Stimulated activated CD4-positive, alpha-beta T cell treated with anti-CD3 and anti-CD28 coated beads, TNF-alpha, amount 100 ng/mL, for 48 hours (primary cell): ENCODE measurements around the gene CEP72.
"Not testable (repeated sequence)": the region's sequence is repeated elsewhere in the genome, so short reads cannot be mapped to it uniquely, and the experiment has no call there.

ENCODE experiments used
- DNase-seq, 3 donors: peaks; one replicate each; pipeline ENCODE4 v3.0.0-alpha.2; 2020; ENCODE audit warnings: low read depth in 3 of 3

Gene CEP72

DNA sequence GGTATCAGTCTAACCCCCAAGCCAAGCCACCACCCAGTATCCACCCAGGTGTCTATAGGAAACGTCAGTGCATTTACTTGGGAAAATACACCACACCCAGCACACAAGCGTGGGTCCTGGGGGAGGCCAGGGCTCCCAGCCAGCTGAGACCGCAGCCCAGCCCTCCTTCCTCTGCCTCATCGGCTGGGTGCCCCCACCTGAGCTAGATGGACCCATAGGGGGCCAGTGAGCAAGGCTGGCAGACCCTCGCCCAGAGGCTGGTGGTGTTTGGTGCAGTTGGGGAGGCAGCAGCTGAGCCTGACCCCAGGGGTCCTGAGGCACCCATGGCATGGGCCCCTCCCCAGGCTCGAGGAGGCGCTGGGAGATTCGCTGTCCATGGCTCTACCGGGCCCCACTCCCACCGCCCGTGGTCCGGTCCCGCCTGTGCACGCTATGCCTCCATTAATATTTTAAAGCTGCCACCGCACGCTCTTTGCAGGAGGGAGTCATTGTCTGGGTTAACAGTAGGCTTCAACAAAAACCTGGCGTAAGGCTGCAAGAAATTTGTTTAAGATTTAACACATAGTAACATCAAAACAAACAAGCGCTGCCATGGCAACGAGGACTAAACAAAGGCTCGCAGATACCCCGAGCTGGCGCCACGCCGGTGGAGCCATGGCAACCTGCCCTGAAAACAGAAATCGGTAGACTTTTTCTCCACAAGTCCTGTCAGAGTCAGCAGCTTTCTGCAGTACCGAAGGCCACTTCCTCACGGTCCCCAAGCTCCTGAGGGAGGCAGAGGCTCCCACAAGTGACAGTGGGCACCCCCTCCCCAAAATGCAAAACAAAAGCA, 60.4 kb downstream of the CEP72 start:
- peak in 2 of 3 donors; percentile 32 to 43 for DNase-seq

- no peak for DNase-seq
Measured at GRCh38 chr5:673161-673830, 61.2 kb downstream of the CEP72 start.

DNA sequence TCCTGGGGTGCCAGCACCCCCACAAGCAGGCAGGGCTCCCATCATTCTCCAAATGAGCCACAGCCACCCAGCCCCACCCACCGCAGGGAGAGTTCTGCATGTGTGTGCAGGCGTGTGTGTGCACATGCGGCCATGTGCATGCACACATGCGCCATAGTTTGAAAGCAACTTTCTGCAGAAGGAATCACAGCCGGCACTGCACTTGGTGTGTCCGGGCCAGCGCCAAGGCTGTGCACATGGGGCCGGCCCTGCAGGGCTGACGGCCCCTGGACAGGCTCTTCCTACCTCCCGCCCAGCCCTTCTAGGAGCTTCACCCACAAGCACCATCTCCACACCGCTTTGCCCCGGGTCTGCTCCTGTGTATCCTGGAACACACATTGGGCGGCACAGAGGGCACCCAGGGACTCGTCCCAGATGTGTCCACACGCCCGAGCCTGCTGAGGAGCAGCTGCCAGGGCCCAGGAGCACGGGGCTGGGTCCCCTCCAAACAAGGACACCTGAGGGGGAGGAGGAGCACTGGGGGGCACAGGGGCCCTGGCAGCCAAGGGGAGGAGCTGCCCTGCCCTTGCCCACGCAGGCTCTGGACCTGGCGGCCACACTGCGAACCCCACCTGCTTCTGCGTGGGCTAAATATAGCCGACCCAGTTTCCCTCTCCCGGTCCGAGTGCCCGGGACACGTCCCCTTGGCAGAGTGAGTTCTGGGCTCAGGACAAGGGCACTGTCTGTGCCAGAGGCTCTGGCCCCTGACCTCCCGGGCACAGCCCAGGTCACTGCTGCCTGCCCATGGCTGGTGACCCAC, 61.9 kb downstream of the CEP72 start:
- DNase-seq, result no peak

DNA sequence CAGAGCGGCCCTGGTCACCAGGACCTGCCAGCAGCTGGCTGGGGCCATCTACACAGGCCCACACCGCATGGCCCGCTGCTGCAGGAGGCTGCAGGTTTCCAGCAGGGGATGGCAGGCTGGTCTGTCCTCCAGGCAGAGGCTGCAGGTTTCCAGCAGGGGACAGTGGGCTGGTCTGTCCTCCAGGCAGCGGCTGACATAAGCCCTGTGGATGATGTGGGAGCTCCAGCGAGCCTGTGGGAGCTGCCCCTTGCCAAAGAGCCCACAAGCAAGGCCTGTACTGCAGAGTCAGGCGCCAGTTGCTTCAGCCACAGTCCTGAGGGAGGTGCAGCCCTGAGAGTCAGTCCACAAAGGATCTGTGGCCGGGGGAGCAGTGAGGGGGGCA, 62.5 kb downstream of the CEP72 start:
- no peak for DNase-seq

GRCh38 chr5:675111-675870, 63.2 kb downstream of the CEP72 start:
- no peak for DNase-seq

DNA sequence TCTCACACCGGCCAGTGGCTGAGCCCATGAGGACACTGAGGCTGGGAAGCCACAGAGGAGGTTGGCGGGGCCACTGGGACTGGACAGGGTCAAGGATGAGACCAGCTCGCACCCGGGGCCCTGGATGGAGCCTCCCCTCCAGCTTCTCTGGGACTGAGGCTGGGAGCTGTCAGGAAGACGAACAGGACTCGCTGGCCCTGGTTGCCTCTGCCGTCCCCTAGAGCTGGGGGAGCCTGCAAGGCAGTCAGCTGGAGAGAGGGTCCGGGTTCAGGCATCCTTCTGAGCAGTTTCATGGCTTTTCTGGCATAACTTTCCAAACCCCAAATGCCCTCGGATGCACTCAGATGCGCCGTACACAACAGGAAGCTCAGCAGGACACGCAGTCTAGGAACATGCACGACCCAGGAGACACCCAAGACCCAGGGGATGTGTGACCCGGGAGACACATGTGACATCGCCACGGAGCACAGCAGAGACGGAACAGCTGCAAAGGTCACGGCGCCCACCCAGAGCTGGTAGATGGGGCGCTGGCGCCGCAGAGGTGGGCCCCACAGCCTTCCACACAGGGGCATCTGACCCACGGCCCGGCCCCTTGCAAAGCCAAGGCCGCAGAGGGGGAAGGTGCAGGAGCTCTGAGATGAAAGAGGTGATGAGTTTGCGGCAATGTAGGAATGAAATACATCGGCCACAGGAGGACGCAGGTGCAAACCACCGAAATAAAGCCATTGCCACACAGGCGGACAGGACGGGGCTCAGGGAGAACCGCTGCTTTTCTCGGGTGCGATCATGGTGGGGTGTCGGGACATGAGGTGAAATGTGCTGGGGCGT, 63.9 kb downstream of the CEP72 start:
- no peak for DNase-seq

GRCh38 chr5:676699-677076, 64.5 kb downstream of the CEP72 start:
- no peak for DNase-seq

- no peak for DNase-seq
Measured at GRCh38 chr5:677131-678101, 65.3 kb downstream of the CEP72 start.

- DNase-seq, result not testable (repeated sequence)
Measured at GRCh38 chr5:678521-678920, 66.4 kb downstream of the CEP72 start.

- not testable (repeated sequence) for DNase-seq
Measured at GRCh38 chr5:679166-679895, 67.2 kb downstream of the CEP72 start.

- DNase-seq, result not testable (repeated sequence)
Measured at GRCh38 chr5:680118-680795, 68.1 kb downstream of the CEP72 start.

DNA sequence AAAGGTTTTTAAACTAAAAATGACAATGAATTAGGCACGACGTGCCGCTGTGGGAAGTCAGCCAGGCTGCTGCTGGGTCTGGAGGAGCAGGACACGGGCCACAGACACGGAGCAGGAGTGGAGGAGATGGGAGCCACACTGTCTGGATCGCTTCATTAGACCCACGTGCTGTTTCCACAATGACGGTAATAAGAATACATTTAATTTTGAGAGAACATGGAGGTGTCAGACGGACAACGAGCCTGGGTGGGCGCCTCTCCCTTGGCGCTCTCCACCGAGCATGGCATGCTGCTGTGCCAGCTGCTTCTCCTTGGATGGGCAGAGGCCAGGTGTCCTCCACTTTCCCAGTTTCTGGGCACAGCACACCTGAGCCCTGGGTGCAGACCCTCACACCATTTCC, 68.7 kb downstream of the CEP72 start:
- DNase-seq, result not testable (repeated sequence)

GRCh38 chr5:681317-682191, 69.4 kb downstream of the CEP72 start:
- DNase-seq, result not testable (repeated sequence)

GRCh38 chr5:682216-682615, 70.1 kb downstream of the CEP72 start:
- DNase-seq, result not testable (repeated sequence)

- DNase-seq, result not testable (repeated sequence)
Measured at GRCh38 chr5:682651-683358, 70.7 kb downstream of the CEP72 start.
